HL-60 (cell line): ENCODE data around the gene ADGRL2.

ENCODE experiments used
- DNase-seq, 2 experiments: peaks; one replicate each; pipeline ENCODE4 v3.0.0-alpha.2; 2010 to 2020; ENCODE audit warnings: low read depth in 1 of 2, low spot score in 1 of 2
- H3K27ac ChIP-seq: fragments of 250-450 bp; sonication (Bioruptor Pico); replicated peaks from 2 replicates; pipeline ENCODE4 v1.5.1; 2020; ENCODE audit warnings: mild to moderate bottlenecking, moderate library complexity
- H3K27me3 ChIP-seq: fragments of 250-450 bp; sonication (Bioruptor Pico); 2 replicates; pipeline ENCODE4 v1.5.1; 2021; ENCODE audit warnings: mild to moderate bottlenecking, moderate library complexity; ENCODE audit not compliant: insufficient read depth, poor library complexity, severe bottlenecking
- H3K4me3 ChIP-seq: replicated peaks from 2 replicates; pipeline ENCODE4 v1.5.1; 2011; ENCODE audit warnings: mild to moderate bottlenecking, control low read depth, low read length; ENCODE audit not compliant: insufficient read depth
- GABPA ChIP-seq: IDR thresholded peaks from 2 replicates; pipeline ENCODE4 v1.6.1; 2012; ENCODE audit warnings: low read depth
- POLR2AphosphoS5 ChIP-seq: IDR thresholded peaks from 2 replicates; pipeline ENCODE4 v1.6.1; 2012; ENCODE audit warnings: low read depth
- SPI1 ChIP-seq: IDR thresholded peaks from 2 replicates; pipeline ENCODE4 v1.6.1; 2012; ENCODE audit warnings: low read depth, mild to moderate bottlenecking, borderline replicate concordance
- TF ChIP-seq, protein P1 (sequence below): IDR thresholded peaks from 2 replicates; pipeline ENCODE4 v1.6.1; 2012; ENCODE audit warnings: low read depth; ENCODE audit not compliant: insufficient replicate concordance
- TF ChIP-seq, protein P2 (sequence below): IDR thresholded peaks from one replicate; pipeline ENCODE4 v1.5.1; 2011; ENCODE audit warnings: low read length, control low read depth, inconsistent platforms; ENCODE audit not compliant: insufficient read depth

The ADGRL2 gene

GRCh38 chr1:82013702-82014101 is 213.0 kb downstream of the ADGRL2 start:
- no peak for DNase-seq
- no peak for TF ChIP-seq SPI1
- TF ChIP-seq, protein P1, sequence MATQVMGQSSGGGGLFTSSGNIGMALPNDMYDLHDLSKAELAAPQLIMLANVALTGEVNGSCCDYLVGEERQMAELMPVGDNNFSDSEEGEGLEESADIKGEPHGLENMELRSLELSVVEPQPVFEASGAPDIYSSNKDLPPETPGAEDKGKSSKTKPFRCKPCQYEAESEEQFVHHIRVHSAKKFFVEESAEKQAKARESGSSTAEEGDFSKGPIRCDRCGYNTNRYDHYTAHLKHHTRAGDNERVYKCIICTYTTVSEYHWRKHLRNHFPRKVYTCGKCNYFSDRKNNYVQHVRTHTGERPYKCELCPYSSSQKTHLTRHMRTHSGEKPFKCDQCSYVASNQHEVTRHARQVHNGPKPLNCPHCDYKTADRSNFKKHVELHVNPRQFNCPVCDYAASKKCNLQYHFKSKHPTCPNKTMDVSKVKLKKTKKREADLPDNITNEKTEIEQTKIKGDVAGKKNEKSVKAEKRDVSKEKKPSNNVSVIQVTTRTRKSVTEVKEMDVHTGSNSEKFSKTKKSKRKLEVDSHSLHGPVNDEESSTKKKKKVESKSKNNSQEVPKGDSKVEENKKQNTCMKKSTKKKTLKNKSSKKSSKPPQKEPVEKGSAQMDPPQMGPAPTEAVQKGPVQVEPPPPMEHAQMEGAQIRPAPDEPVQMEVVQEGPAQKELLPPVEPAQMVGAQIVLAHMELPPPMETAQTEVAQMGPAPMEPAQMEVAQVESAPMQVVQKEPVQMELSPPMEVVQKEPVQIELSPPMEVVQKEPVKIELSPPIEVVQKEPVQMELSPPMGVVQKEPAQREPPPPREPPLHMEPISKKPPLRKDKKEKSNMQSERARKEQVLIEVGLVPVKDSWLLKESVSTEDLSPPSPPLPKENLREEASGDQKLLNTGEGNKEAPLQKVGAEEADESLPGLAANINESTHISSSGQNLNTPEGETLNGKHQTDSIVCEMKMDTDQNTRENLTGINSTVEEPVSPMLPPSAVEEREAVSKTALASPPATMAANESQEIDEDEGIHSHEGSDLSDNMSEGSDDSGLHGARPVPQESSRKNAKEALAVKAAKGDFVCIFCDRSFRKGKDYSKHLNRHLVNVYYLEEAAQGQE, result no peak
- no peak for TF ChIP-seq POLR2AphosphoS5
- TF ChIP-seq, protein P2, sequence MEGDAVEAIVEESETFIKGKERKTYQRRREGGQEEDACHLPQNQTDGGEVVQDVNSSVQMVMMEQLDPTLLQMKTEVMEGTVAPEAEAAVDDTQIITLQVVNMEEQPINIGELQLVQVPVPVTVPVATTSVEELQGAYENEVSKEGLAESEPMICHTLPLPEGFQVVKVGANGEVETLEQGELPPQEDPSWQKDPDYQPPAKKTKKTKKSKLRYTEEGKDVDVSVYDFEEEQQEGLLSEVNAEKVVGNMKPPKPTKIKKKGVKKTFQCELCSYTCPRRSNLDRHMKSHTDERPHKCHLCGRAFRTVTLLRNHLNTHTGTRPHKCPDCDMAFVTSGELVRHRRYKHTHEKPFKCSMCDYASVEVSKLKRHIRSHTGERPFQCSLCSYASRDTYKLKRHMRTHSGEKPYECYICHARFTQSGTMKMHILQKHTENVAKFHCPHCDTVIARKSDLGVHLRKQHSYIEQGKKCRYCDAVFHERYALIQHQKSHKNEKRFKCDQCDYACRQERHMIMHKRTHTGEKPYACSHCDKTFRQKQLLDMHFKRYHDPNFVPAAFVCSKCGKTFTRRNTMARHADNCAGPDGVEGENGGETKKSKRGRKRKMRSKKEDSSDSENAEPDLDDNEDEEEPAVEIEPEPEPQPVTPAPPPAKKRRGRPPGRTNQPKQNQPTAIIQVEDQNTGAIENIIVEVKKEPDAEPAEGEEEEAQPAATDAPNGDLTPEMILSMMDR, result no peak
- TF ChIP-seq GABPA, result no peak
- no peak overlapping the region for H3K4me3 ChIP-seq
- no peak overlapping the region for H3K27ac ChIP-seq
- H3K27me3 ChIP-seq, result no peaks in the 10 kb centered on the region

DNA sequence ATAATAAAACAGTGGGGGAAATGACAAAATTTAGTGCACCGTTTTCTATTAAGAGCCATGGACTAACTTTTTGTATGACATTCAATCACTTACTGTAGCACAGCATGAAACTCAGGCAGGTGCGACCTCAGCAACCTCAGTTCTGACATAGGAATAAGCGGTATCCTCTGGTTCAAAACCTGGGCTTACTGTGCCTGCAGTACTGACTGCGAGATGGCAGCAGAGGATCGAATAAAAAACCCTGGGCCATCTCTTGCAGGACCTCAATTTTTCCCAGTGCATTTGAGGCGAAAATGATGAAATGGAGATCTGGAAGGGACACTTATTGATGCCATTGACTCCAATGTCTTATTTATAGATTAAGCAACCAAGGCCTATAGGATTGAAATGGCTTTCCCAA is 214.7 kb downstream of the ADGRL2 start:
- no peak for DNase-seq
- TF ChIP-seq, protein P2, result no peak
- TF ChIP-seq, protein P1, result no peak
- TF ChIP-seq SPI1, result no peak
- no peak for TF ChIP-seq POLR2AphosphoS5
- Histone ChIP-seq H3K27ac (no peak overlapping the region), H3K27me3 (no peaks in the 10 kb centered on the region), H3K4me3 (no peak overlapping the region)

DNA sequence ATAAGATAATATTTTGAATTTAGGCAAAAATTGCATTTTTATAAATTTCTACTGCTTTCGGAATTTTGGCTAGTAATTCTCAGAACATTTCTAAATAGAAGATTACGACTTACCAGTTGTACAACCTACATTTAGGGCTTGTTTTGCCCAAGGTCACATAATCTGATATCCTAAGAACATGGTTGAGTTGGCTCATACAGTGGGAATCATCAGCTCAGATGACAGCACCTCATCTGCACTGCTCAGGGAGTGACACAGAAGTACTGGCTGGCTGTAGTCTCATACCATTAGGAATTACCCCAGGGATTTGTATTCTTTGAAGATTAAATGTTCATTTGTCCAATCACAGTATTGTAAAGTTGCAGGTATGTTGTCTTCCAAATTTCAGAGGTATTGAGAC is 217.6 kb downstream of the ADGRL2 start:
- Histone ChIP-seq H3K27ac (no peak overlapping the region), H3K27me3 (no peaks in the 10 kb centered on the region), H3K4me3 (no peak overlapping the region)
- DNase-seq, result no peak
- TF ChIP-seq, protein P1, result no peak
- TF ChIP-seq SPI1 (no peak), POLR2AphosphoS5 (no peak), GABPA (no peak)
- TF ChIP-seq, protein P2, result no peak
